IMR-90 (cell line): Measurements from ENCODE around the gene SLC25A17. TPM values are rescaled to one million over a fixed set of nuclear protein-coding genes. Genes with fewer than 3 reads are reported as not detected.
A peak's percentile ranks its signal among the peaks of the same experiment; 100 is the strongest.

Experiments
- ATAC-seq: fragments of 200-7000 bp; cut with Tn5 transposase; 2 replicates; pipeline ENCODE4 v1.9.1; 2020; ENCODE audit warnings: low read depth, mild to moderate bottlenecking, moderate library complexity
- BruUV-seq: library from RNA; stranded (reverse); fragments of 400-500 nt; replicated peaks from 2 replicates; lab custom pipeline; 2021; lab: Mats Ljungman, UMichigan
- CTCF ChIA-PET: fragments of 300-600 bp; formaldehyde crosslinking; extraction: SDS; loops from one replicate; lab custom pipeline; 2021; ENCODE audit warnings: antibody characterized with exemption; lab: Yijun Ruan, JAX
- POLR2A ChIA-PET: fragments of 300-600 bp; sonication (Branson Sonifier 250); formaldehyde crosslinking; loops from one replicate; lab custom pipeline; 2022; ENCODE audit warnings: antibody characterized with exemption; ENCODE audit not compliant: unreplicated experiment; lab: Charles Lee
- DNase-seq: peaks from one replicate; pipeline ENCODE4 v3.0.0; 2013
- H2AFZ ChIP-seq: replicated peaks from 2 replicates; pipeline ENCODE3; 2013; ENCODE audit warnings: low read length, mild to moderate bottlenecking; ENCODE audit not compliant: poor library complexity
- H2AK5ac ChIP-seq: 2 replicates; pipeline ENCODE4 v1.6.1; 2013; ENCODE audit warnings: low read depth, low read length, inconsistent platforms
- H2AK9ac ChIP-seq: replicated peaks from 2 replicates; pipeline ENCODE3; 2013; ENCODE audit warnings: mild to moderate bottlenecking, low read depth, low read length, moderate library complexity; ENCODE audit not compliant: poor library complexity
- H2BK120ac ChIP-seq: 2 replicates; pipeline ENCODE4 v1.6.1; 2013; ENCODE audit warnings: low read depth, low read length, inconsistent platforms
- H2BK15ac ChIP-seq: 3 replicates; pipeline ENCODE4 v1.6.1; 2013; ENCODE audit warnings: low read depth, low read length, inconsistent platforms
- H2BK20ac ChIP-seq: 2 replicates; pipeline ENCODE4 v1.6.1; 2013; ENCODE audit warnings: low read depth, mild to moderate bottlenecking, inconsistent platforms, low read length, moderate library complexity
- H2BK5ac ChIP-seq: 2 replicates; pipeline ENCODE4 v1.6.1; 2013; ENCODE audit warnings: mild to moderate bottlenecking, low read depth, low read length, inconsistent platforms; ENCODE audit not compliant: poor library complexity, severe bottlenecking
- H3K14ac ChIP-seq: replicated peaks from 2 replicates; pipeline ENCODE4 v1.6.1; 2013; ENCODE audit warnings: low read depth, low read length, inconsistent platforms
- H3K18ac ChIP-seq: 2 replicates; pipeline ENCODE4 v1.6.1; 2013; ENCODE audit warnings: low read depth, low read length, control low read depth
- H3K23ac ChIP-seq: 2 replicates; pipeline ENCODE4 v1.6.1; 2013; ENCODE audit warnings: low read depth, low read length, inconsistent platforms
- H3K27ac ChIP-seq: 2 replicates; pipeline ENCODE4 v1.5.1; 2013; ENCODE audit warnings: mild to moderate bottlenecking, control low read depth, low read length; ENCODE audit not compliant: insufficient read depth
- H3K27me3 ChIP-seq: 2 replicates; pipeline ENCODE4 v1.6.1; 2013; ENCODE audit warnings: low read length; ENCODE audit not compliant: control insufficient read depth, insufficient read depth
- H3K36me3 ChIP-seq: 2 replicates; pipeline ENCODE4 v1.6.1; 2013; ENCODE audit warnings: low read length, mixed read lengths; ENCODE audit not compliant: control insufficient read depth, insufficient read depth
- H3K4ac ChIP-seq: 2 replicates; pipeline ENCODE4 v1.6.1; 2013; ENCODE audit warnings: low read depth, low read length, inconsistent platforms
- H3K4me1 ChIP-seq: 2 replicates; pipeline ENCODE4 v1.6.1; 2013; ENCODE audit warnings: low read length, mixed read lengths; ENCODE audit not compliant: control insufficient read depth, insufficient read depth
- H3K4me2 ChIP-seq: 2 replicates; pipeline ENCODE4 v1.6.1; 2013; ENCODE audit warnings: low read depth, mild to moderate bottlenecking, control low read depth, low read length, moderate library complexity
- H3K4me3 ChIP-seq: 2 replicates; pipeline ENCODE4 v1.5.1; 2013; ENCODE audit warnings: low read depth, mild to moderate bottlenecking, control low read depth, low read length, moderate library complexity; ENCODE audit not compliant: insufficient read depth
- H3K56ac ChIP-seq: 2 replicates; pipeline ENCODE4 v1.6.1; 2013; ENCODE audit warnings: low read length, inconsistent platforms; ENCODE audit not compliant: insufficient read depth; ENCODE audit errors: extremely low read depth
- H3K79me1 ChIP-seq, 2 experiments: 2 replicates each; pipeline ENCODE4 v1.6.1; 2013; ENCODE audit warnings: low read length in 2 of 2, inconsistent platforms in 1 of 2, low read depth in 1 of 2
- H3K9ac ChIP-seq: 2 replicates; pipeline ENCODE4 v1.6.1; 2013; ENCODE audit warnings: low read depth, low read length, control low read depth
- H3K9me1 ChIP-seq: 2 replicates; pipeline ENCODE4 v1.6.1; 2013; ENCODE audit warnings: low read length, inconsistent platforms; ENCODE audit not compliant: insufficient read depth
- H3K9me3 ChIP-seq: 2 replicates; pipeline ENCODE4 v1.6.1; 2013; ENCODE audit warnings: low read length; ENCODE audit not compliant: control insufficient read depth, insufficient read depth
- H4K20me1 ChIP-seq: 2 replicates; pipeline ENCODE4 v1.6.1; 2013; ENCODE audit warnings: low read length, inconsistent platforms; ENCODE audit not compliant: insufficient read depth
- H4K5ac ChIP-seq: 2 replicates; pipeline ENCODE4 v1.6.1; 2013; ENCODE audit warnings: mild to moderate bottlenecking, low read depth, low read length, control low read depth
- H4K8ac ChIP-seq, 2 experiments: 2 replicates each; pipeline ENCODE4 v1.6.1; 2013; ENCODE audit warnings: low read depth in 2 of 2, low read length in 2 of 2, control low read depth in 1 of 2, inconsistent platforms in 1 of 2
- H4K91ac ChIP-seq: 2 replicates; pipeline ENCODE4 v1.6.1; 2013; ENCODE audit warnings: low read depth, low read length, inconsistent platforms; ENCODE audit not compliant: insufficient read depth
- CHD1 ChIP-seq: IDR thresholded peaks from 2 replicates; pipeline ENCODE4 v1.6.1; 2012; ENCODE audit warnings: low read depth, low read length, improper control_type of control experiment
- MXI1 ChIP-seq: IDR thresholded peaks from 2 replicates; pipeline ENCODE4 v1.6.1; 2012; ENCODE audit warnings: low read depth, mild to moderate bottlenecking, low read length, moderate library complexity, borderline replicate concordance
- SMC3 ChIP-seq: fragments of 150-350 bp; IDR thresholded peaks from 2 replicates; pipeline ENCODE4 v1.6.1; 2016; ENCODE audit warnings: low read depth, mild to moderate bottlenecking, antibody characterized with exemption, low read length, moderate library complexity
- WGBS, 2 experiments: methylation state at CpG; one replicate each; pipeline versions ENCODE4 v1.1.5 to v1.1.7; 2013; ENCODE audit warnings: missing lambda C conversion rate in 2 of 2; ENCODE audit not compliant: insufficient read length in 1 of 2; ENCODE audit errors: extremely low coverage in 2 of 2; 5-methylcytosine and 5-hydroxymethylcytosine counted together
- dilution Hi-C: fragments of 300-500 bp; cut with HindIII; formaldehyde crosslinking; loops from one replicate; pipeline ENCODE4 v1.14.3; 2018; ENCODE audit warnings: low sequenced_read_pairs; ENCODE audit not compliant: unreplicated experiment
- in situ Hi-C: fragments of 300-500 bp; cut with MboI; formaldehyde crosslinking; loops from 3 replicates; pipeline ENCODE4 v1.14.3; 2019; ENCODE audit warnings: low sequenced_read_pairs, inconsistent platforms, mixed read lengths
- intact Hi-C: fragments of 100-400 bp; cut with micrococcal nuclease; formaldehyde crosslinking; loops from 2 replicates; pipeline ENCODE4 v1.10.0; 2022
- polyA plus RNA-seq, 3 experiments: library from polyadenylated mRNA; depleted of rRNA; stranded (reverse); fragments of >200 nt; gene quantifications; 2 replicates each; pipeline ENCODE4 v1.2.3, GENCODE V29; 2012; ENCODE audit warnings: low replicate concordance in 1 of 3
- total RNA-seq: library from RNA; depleted of rRNA; stranded (reverse); fragments of >200 nt; gene quantifications from 2 replicates; pipeline ENCODE4 v1.2.3, GENCODE V29; 2012
- TF ChIP-seq, protein P1 (sequence below): conservative IDR thresholded peaks from 2 replicates; pipeline ENCODE4 v1.5.1; 2012; ENCODE audit warnings: mild to moderate bottlenecking, low read depth, low read length, improper control_type of control experiment
- TF ChIP-seq, protein P2 (sequence below): fragments of 150-350 bp; IDR thresholded peaks from 2 replicates; pipeline ENCODE4 v1.6.1; 2016; ENCODE audit warnings: low read depth, mild to moderate bottlenecking, low read length, moderate library complexity, borderline replicate concordance

The SLC25A17 gene
- total and polyA plus RNA-seq, 2 of the 4 experiments (the other 2 are of a cell fraction) = 19.6 to 36.0 TPM

DNA sequence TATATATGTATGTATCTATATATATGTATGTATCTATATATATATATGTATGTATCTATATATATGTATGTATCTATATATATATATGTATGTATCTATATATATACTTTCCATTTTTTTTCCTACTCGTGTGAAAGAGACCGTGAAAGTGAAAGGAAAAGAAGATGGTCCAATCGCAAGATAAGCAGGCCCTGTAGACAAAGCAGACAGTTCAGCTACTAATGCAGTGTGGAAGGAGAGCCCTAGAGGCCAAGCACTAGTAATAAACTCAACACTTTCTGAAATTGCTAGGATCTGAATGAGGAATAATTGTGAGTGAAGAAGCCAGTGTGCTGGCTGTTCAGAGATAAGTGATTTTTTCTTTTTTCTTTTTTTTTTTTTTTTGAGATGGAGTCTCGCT is 92.6 kb downstream of the SLC25A17 start:
- no peak overlapping the region for H2BK120ac ChIP-seq
- no peaks in the 10 kb centered on the region for H3K27me3 ChIP-seq
- no peak overlapping the region for H3K27ac ChIP-seq
- H3K79me1 ChIP-seq = no peaks in the 10 kb centered on the region
- POLR2A ChIA-PET = no interaction called here
- no peaks in the 10 kb centered on the region for H3K36me3 ChIP-seq
- 0 out of 2 replicates have a peak overlapping the region, but pooled peaks have one; percentile 14 for H2BK20ac ChIP-seq
- no peak overlapping the region for H2BK5ac ChIP-seq
- BruUV-seq = no TSS peak
- no peak overlapping the region for H2AFZ ChIP-seq
- no peak overlapping the region for H4K8ac ChIP-seq
- H3K23ac ChIP-seq = no peak overlapping the region
- WGBS, 2 experiments = no CpG with 5 or more reads among the region's 4 CpGs
- no peak overlapping the region for H4K91ac ChIP-seq
- H2AK9ac ChIP-seq = no peak overlapping the region
- in situ Hi-C loops (no loop called here), intact Hi-C loops (no loop called here), dilution Hi-C loops (no loop called here)
- peaks cover 4% of the 10 kb centered on the region; the same call in 1 of the 2 replicates for H3K4me1 ChIP-seq
- ATAC-seq = peak; percentile 56; the same call in 1 of the 2 replicates
- peak; percentile 39 for DNase-seq
- 0 out of 2 replicates have a peak overlapping the region, but pooled peaks have one; percentile 51 for H3K14ac ChIP-seq
- no peak overlapping the region for H3K18ac ChIP-seq
- no peak overlapping the region for H2AK5ac ChIP-seq
- 0 out of 2 replicates have a peak, but pooled peaks cover 3% of the 10 kb centered on the region for H3K9me1 ChIP-seq
- TF ChIP-seq, protein P1, sequence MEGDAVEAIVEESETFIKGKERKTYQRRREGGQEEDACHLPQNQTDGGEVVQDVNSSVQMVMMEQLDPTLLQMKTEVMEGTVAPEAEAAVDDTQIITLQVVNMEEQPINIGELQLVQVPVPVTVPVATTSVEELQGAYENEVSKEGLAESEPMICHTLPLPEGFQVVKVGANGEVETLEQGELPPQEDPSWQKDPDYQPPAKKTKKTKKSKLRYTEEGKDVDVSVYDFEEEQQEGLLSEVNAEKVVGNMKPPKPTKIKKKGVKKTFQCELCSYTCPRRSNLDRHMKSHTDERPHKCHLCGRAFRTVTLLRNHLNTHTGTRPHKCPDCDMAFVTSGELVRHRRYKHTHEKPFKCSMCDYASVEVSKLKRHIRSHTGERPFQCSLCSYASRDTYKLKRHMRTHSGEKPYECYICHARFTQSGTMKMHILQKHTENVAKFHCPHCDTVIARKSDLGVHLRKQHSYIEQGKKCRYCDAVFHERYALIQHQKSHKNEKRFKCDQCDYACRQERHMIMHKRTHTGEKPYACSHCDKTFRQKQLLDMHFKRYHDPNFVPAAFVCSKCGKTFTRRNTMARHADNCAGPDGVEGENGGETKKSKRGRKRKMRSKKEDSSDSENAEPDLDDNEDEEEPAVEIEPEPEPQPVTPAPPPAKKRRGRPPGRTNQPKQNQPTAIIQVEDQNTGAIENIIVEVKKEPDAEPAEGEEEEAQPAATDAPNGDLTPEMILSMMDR = 0 out of 2 replicates have a peak, but pooled peaks have one; percentile 7
- TF ChIP-seq MXI1 (no peak), CHD1 (no peak), SMC3 (no peak)
- TF ChIP-seq, protein P2, sequence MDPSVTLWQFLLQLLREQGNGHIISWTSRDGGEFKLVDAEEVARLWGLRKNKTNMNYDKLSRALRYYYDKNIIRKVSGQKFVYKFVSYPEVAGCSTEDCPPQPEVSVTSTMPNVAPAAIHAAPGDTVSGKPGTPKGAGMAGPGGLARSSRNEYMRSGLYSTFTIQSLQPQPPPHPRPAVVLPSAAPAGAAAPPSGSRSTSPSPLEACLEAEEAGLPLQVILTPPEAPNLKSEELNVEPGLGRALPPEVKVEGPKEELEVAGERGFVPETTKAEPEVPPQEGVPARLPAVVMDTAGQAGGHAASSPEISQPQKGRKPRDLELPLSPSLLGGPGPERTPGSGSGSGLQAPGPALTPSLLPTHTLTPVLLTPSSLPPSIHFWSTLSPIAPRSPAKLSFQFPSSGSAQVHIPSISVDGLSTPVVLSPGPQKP = no peak
- H4K5ac ChIP-seq = no peak overlapping the region
- H3K9me3 ChIP-seq = peaks cover 2% of the 10 kb centered on the region; the same call in 1 of the 2 replicates
- H2BK15ac ChIP-seq = no peak overlapping the region
- H3K4me3 ChIP-seq = no peak overlapping the region
- CTCF ChIA-PET = no interaction called here
- H3K4me2 ChIP-seq = no peak overlapping the region
- no peak overlapping the region for H3K4ac ChIP-seq
- no peak overlapping the region for H3K56ac ChIP-seq
- no peak overlapping the region for H3K9ac ChIP-seq
- no peaks in the 10 kb centered on the region for H4K20me1 ChIP-seq
